GM18502 (cell line): ENCODE measurements around the gene NLRC5.
"Not testable (repeated sequence)": the region's sequence is repeated elsewhere in the genome, so short reads cannot be mapped to it uniquely, and the experiment has no call there.

Experiments
- ATAC-seq: cut with Tn5 transposase; IDR thresholded peaks from one replicate; pipeline ENCODE4 v1.9.1; 2021; ENCODE audit warnings: mild to moderate bottlenecking; ENCODE audit not compliant: unreplicated experiment, poor library complexity

NLRC5 gene

DNA sequence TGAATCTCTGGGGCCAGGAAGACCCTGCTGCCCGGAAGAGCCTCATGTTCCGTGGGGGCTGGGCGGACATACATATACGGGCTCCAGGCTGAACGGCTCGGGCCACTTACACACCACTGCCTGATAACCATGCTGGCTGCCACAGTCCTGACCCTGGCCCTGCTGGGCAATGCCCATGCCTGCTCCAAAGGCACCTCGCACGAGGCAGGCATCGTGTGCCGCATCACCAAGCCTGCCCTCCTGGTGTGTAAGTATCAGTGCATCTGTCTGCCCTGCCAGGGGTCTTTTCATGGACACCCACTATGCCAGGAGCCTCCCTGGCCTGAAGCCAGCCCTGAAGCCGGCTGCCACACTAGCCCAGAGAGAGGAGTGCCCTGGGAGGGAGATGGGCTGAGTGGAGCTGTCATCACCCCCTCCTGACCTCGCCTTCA, 27.5 kb upstream of the NLRC5 start, which contains the start of gene CETP:
Gene CETP, plus strand, starts transcription at position 100 of the 431 bp plus-strand sequence. Its CDS starts 30 bp downstream, at position 130.
- ATAC-seq = no peak

DNA sequence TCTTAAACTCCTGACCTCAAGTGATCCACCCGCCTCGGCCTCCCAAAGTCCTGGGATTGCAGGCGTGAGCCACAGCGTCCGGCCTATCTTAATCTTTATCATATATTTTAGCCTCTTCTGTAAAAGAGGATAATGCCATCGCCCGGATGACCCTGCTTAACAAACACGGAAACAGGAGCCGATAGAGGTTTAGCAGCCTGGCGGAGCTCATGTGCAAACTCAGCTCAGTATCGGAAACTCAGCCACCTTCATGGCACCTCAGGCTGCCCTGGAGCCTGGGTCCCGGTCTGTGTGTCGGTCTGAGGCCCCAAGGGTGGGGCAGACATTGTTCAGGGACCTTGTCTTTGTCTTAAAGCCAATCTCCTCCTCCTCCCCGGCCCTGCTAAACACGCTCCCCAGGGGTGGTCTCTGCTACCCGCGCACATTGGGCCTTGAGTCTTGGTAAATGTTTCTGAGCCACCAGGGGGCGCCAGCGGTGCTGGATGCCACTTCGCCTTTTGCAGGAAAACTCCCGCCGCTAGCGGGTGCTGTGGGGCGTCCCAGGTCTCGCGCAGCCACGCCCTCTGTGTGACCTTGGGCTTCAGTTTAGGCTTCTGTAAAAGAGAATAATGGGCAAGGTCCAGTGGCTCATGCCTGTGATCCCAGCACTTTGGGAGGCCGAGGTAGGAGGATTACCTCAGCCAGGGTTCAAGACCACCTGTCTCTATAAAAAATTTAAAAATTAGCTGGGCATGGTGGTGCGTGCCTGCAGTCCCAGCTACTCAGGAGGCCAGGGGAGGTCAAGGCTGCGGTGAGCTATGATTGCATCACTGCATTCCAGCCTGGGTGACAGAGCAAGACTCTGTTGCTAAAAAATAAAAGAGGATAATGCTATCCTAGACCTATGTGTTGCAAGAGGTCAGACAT, 24.9 kb upstream of the NLRC5 start:
- ATAC-seq = peak; percentile 55

DNA sequence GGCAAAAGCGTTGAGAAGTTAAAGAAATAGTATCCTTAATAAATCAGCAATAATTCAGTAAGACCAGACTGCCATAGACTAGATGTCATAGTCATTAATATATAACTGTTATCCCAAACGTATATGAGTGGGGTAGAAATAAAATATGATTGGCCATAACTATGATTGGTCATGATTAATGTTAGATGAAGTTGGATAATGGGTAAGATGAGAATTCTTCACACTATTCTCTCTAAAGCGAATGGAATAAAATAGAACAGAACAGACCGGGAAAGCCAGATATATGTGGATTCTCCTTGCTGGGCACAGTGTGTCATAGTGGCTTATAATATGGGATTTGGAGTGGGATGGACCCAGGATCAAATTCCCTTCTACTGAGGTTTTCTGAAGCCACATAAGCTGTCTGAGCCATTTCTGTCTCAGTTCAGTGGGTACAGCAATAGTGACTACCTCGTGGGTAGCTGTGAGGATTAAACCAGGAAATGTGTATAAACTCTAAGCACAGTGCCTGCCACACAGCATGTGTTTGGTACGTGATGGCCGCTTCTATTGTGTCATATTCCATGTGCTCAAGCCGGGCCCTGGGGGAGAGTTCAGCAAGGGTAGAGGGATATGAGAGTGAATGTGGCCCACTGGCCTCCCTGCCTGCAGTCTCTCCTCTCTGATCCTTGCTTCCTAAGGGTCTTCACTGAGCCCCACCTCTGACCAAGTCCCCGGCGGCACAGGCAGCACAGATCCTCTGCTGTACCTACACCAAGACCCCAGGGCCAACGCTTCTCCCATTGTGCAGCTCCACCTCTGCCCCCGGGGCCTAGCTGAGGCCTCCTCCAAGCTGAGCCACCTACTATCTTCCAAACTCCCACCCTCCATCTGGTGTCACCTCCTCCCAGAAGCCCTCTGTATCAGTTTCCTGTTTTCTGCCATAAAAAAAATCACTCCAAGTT, 23.9 kb upstream of the NLRC5 start:
- ATAC-seq = no peak

DNA sequence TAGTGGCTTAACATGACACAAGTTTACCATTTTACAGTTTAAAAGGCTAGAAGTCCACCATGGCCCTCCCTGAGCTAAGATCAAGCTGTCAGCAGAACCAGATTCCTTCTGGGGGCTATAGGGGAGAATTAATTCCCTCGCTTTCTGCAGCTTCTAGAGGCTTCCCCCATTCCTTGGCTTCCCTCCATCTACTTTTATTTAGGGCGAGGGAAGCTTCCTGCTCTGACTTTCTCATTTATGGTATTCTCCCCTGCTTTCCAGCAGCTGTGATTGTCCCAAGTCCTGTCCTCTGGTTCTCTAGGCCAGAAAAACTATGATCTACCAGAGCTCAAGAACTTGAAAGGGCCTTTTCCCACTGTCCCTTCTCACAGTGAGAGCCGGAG, 23.3 kb upstream of the NLRC5 start:
- no peak for ATAC-seq

DNA sequence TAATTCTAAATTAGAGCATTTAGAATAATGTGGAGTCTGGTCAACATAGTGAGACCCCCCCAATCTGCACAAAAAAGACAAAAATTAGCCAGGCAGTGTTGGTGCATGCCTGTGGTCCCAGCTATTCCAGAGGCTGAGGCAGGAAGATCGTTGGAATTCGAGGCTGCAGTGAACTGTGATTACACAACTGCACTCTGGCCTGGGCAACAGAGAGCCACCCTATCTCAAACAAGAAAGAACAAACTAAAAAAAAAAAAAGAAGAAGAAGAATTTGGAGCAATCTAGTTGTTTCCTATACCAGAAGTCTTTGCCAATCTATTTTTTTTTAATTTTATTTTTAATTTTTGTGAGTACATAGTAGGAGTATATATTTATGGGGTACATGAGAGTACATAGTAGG, 21.6 kb upstream of the NLRC5 start:
- no peak for ATAC-seq

DNA sequence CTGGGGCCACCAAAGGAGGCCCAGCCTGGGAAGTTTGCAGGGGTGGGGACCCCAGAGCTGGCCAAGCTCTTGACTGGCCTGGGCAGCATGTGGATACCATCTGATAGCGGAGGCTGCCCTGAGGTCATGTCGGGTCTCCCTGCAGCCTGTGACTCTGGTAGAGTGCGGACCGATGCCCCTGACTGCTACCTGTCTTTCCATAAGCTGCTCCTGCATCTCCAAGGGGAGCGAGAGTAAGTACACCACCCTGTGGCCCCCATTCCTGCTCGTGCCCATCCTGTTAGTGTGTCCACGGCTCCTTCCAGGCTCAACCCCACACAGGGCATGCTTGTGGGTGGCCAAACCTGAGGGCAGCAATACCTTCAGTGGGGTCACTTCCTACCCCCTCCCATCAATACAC, 19.6 kb upstream of the NLRC5 start:
- no peak for ATAC-seq

DNA sequence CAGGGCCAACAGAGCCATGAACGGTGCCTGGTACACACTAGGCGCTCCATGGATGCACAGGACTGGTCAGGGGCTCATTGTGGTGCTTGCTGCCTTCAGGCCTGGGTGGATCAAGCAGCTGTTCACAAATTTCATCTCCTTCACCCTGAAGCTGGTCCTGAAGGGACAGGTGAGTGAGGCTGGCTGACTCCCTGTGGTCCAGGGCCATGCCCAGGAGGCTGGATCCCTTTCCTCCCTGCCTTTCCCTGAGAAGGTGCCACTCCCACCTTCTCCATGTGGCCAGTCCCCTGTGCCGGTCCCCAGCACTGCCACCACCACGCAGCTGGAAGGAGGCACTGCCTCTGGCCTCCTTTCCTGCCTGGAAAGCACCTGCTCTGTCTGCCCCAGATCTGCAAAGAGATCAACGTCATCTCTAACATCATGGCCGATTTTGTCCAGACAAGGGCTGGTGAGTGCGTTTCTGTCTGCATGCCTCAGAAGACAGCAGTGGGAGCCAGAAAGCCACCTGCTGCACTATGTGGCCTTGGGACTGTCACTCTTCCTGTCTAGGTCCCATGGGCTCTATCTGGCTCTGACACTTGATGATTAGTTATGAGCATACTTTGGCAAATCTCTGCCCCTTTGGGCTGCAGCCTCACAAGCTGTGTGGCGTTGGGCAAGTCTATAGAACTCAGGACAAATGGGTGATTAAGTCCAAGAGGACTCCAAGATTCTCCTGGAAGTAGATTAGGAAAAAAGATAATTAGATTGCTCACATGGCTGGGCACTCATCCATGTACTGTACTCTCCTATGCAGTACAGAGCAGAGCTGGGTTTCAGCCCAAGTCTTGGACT, 18.2 kb upstream of the NLRC5 start:
- peak; percentile 80 for ATAC-seq

DNA sequence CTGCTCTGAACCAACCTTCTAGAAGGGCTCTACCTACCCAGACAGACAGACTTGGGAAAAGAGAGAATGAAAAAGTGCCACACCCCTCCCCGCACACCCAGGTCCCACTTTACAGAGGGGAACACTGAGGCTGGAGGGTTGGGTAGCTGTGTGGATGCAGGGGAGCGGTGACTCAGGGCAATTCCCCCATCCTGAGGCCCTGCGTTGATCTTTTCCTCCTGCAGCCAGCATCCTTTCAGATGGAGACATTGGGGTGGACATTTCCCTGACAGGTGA, 17.7 kb upstream of the NLRC5 start:
- no peak for ATAC-seq

DNA sequence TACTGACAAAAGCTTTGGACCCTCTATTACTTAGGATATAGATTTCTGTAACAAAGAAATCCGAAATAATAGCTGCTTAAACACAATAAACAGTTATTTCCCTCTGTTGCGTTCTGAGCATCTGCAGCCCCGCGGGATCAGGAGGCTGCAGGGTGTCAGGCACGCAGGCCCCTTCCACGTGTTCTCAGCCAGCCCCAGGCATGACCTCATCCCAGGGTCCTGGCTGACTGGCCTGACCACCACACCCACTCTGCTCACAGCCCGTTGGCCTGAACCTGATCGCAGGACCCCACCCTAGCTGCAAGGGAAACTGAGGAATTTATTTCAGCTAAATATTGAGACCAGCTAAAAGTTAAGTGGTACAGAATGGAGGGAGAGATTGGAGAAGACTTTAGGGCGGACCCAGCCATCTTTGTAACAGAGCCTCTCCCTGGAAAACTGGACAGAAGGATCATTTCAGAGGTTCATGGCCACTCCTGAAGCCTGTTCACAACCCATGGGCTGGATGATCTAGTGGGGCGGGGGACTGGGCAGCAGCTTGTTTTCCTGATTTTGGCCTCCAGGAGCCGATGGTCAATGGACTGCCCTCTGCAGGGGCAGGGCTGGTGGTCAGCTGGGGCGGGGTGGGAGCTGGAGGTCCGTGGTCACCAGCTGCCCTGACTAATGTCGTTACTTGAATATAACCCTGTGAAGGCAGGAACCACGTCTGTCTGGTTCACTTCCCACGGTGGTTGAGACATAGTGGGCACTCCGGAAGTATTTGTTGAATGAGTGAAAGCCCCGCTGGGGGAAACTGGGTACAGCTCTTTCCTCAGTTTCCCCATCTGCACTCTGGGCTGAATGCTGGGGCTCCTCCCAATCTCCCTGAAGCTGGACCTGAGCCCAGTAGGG, 16.7 kb upstream of the NLRC5 start:
- ATAC-seq = no peak

DNA sequence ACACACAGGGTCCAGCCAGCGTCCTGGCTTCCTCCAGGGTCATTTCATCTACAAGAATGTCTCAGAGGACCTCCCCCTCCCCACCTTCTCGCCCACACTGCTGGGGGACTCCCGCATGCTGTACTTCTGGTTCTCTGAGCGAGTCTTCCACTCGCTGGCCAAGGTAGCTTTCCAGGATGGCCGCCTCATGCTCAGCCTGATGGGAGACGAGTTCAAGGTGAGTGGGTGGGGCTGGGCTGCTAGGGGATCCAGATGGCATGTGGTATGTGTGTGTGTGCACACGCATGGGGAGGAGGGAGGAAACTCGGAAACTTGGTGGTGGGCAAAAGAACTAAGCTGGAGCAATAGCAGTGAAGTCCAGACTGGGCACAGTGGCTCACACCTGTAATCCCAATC, 16.1 kb upstream of the NLRC5 start:
- no peak for ATAC-seq

DNA sequence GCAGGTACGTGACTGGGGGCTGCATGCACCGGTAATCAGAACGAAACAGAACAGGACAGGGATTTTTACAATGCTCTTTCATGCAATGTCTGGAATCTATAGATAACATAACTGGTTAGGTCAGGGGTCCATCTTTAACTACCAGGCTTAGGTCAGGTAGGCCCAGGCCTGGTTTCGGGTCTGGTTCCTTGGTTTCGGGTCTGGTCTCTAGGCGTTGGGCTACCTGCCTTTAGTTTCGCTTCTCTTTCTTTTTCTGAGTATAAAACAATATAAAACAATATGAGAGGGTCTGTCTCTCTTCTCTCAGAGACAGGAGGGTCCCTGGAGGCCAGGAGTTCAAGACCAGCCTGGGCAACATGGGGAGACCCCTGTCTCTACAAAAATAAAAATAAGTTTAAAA, 15.5 kb upstream of the NLRC5 start:
- ATAC-seq = not testable (repeated sequence)

DNA sequence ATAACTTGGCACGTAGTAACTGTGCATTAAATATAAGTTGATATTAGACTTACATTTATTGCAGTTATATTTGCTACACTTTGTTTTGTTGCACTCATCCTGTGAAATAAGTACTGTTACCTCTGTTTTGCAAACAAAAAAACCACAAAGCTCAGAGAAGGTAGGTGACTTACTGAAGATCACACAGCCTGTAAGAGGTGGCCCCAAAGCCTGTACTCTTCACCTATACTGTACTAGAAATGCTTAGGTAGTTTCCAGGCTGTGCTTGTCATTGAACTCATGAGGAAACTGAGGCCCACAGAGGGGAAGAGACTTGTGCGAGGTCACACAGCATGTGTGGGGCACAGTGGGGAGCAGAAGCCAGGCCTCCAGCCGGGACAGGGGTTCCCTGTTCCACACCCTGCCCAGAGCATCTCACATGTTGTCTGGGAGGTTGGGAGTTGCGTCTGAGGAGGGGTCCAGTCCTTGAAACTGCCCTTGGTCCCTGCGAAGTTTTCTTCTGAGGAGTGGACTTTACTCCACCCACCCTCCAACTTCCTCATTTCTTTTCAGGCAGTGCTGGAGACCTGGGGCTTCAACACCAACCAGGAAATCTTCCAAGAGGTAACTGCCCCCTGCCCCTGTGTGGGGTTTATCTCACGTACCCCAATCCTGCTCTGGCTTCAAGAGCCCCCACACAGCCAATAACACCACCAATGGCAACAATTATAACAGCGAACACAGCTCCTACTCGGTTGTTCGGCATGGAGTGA, 14.6 kb upstream of the NLRC5 start:
- ATAC-seq = no peak

DNA sequence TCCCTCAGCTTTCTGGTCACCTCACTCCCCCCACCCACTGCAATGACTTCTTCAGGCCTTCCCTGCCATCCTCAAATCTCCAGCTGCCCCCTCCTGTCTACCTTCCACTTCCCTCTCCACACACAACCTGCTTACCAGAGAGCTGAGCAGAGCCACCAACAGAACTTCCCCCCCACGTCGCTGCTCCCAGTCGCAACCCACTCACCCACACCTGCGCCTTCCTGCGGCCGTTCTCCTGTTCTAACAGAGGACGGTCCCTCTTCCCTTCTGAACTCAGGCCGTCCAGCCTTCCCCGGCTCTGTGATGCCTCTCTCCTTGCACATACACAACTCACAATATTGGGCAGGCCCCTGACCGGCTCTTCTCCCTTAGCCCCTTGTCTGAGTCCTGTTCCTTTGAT, 13.6 kb upstream of the NLRC5 start:
- ATAC-seq = no peak

DNA sequence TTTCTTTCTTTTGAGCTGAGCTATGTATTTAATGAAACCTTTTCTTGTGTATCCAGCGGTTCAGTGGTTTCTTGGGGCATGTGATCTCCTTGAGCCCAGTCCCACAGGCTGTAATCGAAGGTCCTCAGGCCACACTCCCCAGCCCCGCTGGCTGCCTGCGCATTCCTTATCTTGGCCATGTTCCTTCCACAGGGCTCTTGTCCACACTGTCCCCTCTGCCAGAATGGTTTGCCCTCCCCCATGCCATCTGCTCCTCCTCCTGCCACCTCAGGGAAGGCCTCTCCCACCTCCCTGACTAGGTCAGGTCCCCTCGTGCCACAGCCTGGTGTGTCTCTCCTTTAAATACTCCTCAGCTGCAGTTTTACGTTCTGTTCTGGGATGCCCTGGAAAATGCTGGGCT, 12.1 kb upstream of the NLRC5 start:
- ATAC-seq = no peak

DNA sequence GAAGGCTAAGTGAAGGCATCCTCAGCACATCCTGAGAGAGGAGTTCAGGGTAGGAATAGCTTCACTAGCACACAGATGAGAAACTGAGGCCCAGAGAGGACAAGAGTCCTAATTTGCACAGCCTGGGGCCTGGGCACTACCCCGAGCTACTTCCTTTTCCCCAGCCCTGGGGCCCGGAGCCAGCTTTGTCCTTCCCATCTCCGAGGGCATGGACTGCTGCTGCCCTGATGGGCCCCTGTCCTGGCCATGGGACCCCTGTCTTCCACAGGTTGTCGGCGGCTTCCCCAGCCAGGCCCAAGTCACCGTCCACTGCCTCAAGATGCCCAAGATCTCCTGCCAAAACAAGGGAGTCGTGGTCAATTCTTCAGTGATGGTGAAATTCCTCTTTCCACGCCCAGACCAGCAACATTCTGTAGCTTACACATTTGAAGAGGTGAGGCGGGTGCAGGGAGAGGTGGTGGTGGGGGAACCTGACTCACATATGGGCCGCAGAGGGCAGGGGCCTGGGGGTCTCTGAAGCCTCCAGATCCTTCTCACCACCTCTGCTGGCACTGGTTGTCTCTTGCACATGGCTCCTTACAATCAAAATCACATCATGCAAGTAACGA, 11.4 kb upstream of the NLRC5 start:
- ATAC-seq = no peak

DNA sequence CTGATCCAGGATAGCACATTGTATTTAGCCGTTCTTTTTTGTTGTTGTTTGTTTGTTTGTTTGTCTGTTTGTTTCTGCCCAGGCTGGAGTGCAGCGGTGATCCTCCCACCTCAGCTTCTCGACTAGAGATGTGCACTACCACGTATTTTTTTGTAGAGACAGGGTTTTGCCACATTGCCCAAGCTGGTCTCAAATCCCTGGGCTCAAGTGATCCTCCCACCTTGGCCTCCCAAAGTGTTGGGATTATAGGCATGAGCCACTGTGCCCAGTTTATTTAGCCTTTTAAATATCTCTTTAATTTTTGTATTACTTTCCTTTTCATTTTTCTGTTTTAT, 9.2 kb upstream of the NLRC5 start:
- no peak for ATAC-seq

DNA sequence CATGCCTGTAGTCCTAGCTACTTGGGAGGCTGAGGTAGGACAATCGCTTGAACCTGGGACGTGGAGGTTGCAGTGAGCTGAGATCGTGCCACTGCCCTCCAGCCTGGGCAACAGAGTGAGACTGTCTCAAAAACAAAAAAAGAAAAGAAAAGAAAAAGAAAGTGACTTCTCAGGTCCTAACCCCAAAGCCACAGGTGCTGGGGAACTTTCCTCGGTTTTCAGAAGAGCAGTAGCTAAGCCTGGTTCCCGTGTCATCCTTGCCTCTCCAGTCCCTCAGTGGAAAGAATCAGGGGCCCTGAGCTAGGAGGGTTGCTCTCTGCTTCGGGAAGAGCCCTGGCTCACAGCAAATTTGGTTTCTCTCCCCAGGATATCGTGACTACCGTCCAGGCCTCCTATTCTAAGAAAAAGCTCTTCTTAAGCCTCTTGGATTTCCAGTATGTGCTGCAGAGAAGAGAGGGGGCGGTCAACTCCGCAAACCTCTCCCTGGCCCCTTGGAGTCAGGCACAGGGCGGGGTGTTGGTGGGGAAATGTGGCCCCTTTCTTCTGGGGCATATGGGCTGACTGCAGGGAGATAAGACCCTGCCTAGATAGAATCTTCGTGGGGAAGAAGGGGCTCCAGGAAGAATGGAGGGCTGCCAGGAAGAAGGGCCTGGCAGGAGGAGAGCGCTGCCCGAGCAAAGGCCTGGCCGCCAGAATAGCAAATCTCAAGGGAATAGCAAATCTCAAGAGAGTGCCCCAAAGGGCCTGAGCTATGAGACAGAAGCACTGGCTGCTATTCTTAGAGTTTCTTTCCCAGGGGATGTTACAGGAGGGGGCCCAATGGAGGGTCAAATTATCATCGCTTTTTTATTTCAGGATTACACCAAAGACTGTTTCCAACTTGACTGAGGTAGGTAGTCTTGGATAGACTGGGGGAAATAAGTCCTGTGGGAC, 8.3 kb upstream of the NLRC5 start:
- ATAC-seq = no peak
